ENCODE results near the gene HNRNPD. TPM values are rescaled to one million over a fixed set of nuclear protein-coding genes. Genes with fewer than 3 reads are reported as not detected.
"Not testable (repeated sequence)": the region's sequence is repeated elsewhere in the genome, so short reads cannot be mapped to it uniquely, and the experiment has no call there.

HNRNPD gene
- total RNA-seq, 2 experiments from 2014 or later, result 405 to 406 TPM

DNA sequence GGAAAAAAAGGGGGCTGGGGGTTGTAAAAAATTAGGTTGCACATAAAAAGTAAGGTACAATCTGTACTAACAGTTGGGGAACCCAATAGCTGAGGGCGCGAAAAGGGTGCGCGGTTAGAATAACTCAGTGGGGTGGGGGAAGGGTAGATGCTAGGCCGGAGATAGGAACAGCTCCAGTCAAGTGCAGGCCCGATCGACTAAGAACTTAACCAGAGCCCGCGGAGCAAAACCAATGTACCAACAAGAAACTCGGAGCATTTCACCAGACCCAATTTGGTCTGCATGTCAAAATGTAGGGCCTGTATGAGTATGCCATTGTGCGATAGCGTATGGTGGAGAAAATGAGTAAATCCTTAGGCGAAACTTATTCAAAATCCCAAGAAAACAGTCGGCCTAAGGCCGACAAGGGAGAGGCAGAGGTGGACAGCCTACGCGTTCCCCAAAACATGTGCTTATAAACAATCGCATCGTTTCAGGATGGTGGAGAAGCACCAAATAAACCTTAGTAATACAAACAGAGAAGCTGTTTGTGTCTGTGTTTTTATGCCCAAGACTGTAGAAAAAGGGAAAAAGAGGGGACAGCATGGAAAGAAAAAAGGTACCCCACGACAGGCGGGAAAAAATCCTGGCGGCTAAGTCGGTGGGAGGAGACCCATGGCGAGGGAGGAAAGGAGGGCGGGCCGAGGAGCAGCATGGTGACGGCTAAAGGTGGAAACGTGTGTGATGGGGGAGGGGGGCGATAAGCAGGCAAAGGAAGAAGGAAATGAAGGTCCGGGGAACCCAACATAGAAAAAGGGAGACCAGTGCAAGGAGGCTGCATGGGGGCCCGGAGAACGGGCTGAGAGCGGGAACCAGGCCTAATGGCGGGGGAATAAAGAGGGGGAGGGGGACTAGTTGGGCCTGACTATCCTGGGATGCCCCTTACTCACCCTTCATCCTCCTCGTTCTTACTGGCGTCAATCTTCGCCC, 990 bp downstream of the HNRNPD start:
- DNase-seq (peak; percentile 86), ATAC-seq (peak; percentile 32)
- peaks cover 49% of the 10 kb centered on the region for H3K4me1 Mint-ChIP-seq (ENCODE audit: low read depth)
- CTCF ChIA-PET, result interaction anchor here (0.9 to 4.9 kb wide), 4 partner anchors 12 to 366 kb away, joined by 3 to 39 read pairs (median 17); no protein-coding TSS in a partner anchor
- peak overlapping the region; percentile 98 for H3K4me3 Mint-ChIP-seq
- no peaks in the 10 kb centered on the region for H3K9me3 Mint-ChIP-seq (ENCODE audit: insufficient read depth)
- H3K27me3 Mint-ChIP-seq (ENCODE audit: low read depth), result no peaks in the 10 kb centered on the region
- POLR2A ChIA-PET, result interaction anchor here (0.6 to 6.1 kb wide), 8 partner anchors 9 to 639 kb away, joined by 3 to 120 read pairs (median 4); partner anchors contain the start of gene HNRNPDL
- peak overlapping the region; percentile 96 for H3K27ac Mint-ChIP-seq
- H3K36me3 Mint-ChIP-seq (ENCODE audit: low read depth), result peaks cover 68% of the 10 kb centered on the region

DNA sequence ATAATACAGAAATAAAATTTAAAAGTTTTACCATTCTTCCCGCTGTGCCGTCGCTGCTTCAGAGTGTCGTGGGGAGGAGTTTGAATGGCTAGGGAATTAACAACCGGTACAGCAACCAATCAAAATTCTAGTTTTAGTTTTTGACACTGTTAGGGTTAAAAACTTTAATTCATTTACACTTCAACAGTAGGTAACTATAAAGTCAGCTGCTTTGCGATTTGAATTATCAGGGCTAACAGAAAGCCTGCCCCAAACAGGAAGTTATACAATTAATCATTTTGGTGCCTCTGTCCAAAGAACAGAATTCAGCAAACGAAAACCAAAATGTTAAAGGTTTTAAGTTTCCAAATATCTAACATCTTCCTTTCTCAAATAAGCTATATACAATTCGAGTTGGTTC, 2.3 kb downstream of the HNRNPD start:
- POLR2A ChIA-PET, result interaction anchor here (1.0 to 6.1 kb wide), 4 partner anchors 10 to 60 kb away, joined by 3 to 120 read pairs (median 20); partner anchors contain the start of gene HNRNPDL
- Mint-ChIP-seq H3K9me3 (ENCODE audit: insufficient read depth) (no peaks in the 10 kb centered on the region), H3K4me1 (ENCODE audit: low read depth) (peaks cover 56% of the 10 kb centered on the region), H3K36me3 (ENCODE audit: low read depth) (peaks cover 75% of the 10 kb centered on the region), H3K4me3 (peak overlapping the region; percentile 98), H3K27me3 (ENCODE audit: low read depth) (no peaks in the 10 kb centered on the region), H3K27ac (peak overlapping the region; percentile 96)
- DNase-seq (no peak), ATAC-seq (no peak)
- CTCF ChIA-PET, result interaction anchor here (0.9 to 4.9 kb wide), 3 partner anchors 11 to 367 kb away, joined by 3 to 39 read pairs (median 30); no protein-coding TSS in a partner anchor

DNA sequence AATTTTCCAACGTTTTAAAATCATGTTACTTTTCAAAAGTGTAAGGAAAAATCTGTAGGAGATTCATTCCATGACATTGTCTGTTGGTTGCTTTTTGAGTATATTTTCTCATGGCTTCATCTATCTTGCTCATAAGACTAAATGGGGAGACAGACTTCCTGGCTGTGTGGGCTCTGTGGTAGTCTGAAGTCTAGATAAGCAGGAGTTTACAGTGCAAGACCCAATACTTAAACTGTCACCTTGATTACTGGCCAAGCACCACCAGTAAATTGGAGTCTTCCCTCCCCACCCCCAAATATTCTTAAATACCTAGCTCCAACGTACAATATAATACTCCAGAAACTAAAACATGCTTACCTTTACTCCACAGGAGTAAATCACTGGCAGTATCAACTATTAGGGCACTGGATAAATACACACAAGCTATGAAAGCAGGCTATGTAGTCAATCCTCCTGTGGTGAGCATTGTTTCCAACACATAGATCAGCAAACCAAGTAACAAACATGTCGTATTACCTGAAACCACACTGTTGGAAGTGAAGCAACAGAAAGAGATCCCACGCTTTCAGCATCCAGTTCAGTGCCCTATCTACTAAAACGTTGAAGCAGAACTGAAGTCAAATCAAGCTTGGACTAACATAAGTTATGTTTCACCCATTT, 6.2 kb downstream of the HNRNPD start:
- DNase-seq, result no peak
- Mint-ChIP-seq H3K27me3 (ENCODE audit: low read depth) (no peaks in the 10 kb centered on the region), H3K4me3 (peak overlapping the region; percentile 19), H3K9me3 (ENCODE audit: insufficient read depth) (no peaks in the 10 kb centered on the region), H3K4me1 (ENCODE audit: low read depth) (peaks cover 78% of the 10 kb centered on the region), H3K27ac (peak overlapping the region; percentile 58), H3K36me3 (ENCODE audit: low read depth) (peaks cover 81% of the 10 kb centered on the region)
- ChIA-PET CTCF (interaction anchor here (2.9 kb wide), 1 partner anchor 11 kb away, joined by 11 read pairs; no protein-coding TSS in a partner anchor), POLR2A (interaction anchor here (0.8 to 1.9 kb wide), 2 partner anchors 12 to 62 kb away, joined by 3 to 6 read pairs; partner anchors contain the start of gene HNRNPDL)
- peak; percentile 50 for ATAC-seq

DNA sequence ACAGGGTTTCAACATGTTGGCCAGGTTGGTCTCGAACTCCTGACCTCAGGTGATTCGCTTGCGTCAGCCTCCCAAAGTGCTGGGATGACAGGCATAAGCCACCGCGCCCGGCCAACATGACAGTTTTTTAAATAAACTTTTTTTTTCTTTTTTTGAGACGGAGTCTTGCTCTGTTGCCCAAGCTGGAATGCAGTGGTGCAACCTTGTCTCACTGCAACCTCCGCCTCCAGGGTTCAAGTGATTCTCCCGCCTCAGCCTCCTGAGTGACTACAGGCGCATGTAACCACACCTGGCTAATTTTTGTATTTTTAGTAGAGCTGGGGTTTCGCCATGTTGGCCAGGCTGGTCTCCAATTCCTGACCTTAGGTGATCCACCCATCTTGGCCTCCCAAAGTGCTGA, 7.4 kb downstream of the HNRNPD start:
- ATAC-seq; H3K4me3 Mint-ChIP-seq; DNase-seq; H3K27ac Mint-ChIP-seq; H3K9me3 Mint-ChIP-seq (ENCODE audit: insufficient read depth); H3K27me3 Mint-ChIP-seq (ENCODE audit: low read depth): not testable (repeated sequence)
- H3K36me3 Mint-ChIP-seq (ENCODE audit: low read depth), result peaks cover 76% of the 10 kb centered on the region
- ChIA-PET CTCF (interaction anchor here (1.0 to 2.9 kb wide), 2 partner anchors 10 to 63 kb away, joined by 5 to 11 read pairs; no protein-coding TSS in a partner anchor), POLR2A (interaction anchor here (1.0 to 1.9 kb wide), 2 partner anchors 61 to 63 kb away, joined by 4 to 6 read pairs; partner anchors contain the start of gene HNRNPDL)
- H3K4me1 Mint-ChIP-seq (ENCODE audit: low read depth), result peaks cover 88% of the 10 kb centered on the region

DNA sequence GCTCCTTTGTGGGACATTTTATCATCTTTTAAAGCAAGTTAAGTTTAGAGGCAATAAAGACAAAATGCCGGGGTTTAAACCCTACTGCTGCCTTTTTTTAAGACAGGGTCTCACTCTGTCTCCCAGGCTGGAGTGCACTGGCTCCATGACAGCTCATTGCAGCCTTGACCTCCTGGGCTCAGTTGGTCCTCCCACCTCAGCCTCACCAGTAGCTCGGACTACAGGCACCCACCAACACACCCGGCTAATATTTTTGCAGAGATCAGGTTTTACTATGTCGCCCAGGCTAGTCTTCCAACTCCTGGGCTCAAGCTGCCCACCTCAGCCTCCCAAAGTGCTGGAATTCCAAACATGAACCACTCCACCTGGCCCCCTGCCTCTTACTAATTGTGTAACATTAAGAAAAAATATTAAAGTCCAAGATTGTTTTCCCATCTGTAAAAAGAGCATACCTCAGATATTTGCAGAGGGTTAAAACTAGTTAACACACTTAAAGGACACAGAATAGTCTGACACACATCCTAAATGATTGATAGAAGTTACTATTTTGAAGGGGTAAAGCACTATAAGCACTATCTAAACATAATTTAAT, 9.8 kb downstream of the HNRNPD start:
- peaks cover 71% of the 10 kb centered on the region for H3K36me3 Mint-ChIP-seq (ENCODE audit: low read depth)
- POLR2A ChIA-PET, result interaction anchor here (1.5 kb wide), 1 partner anchor 8 kb away, joined by 5 read pairs; no protein-coding TSS in a partner anchor

DNA sequence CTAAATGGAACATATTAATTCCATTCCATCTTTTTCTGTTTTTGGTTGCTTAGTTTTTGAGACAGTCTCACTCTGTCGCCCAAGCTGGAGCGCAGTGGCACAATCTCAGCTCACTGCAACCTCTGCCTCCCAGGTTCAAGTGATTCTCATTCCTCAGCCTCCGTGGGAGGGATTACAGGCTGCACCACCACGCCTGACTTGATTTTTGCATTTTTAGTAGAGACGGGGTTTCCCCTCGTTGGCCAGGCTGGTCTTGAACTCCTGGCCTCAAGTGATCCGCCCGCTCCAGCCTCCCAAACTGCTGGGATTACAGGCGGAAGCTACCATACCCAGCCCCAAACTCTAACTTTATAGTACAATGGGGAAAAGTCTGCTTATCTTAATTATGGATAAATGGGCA, 11.2 kb downstream of the HNRNPD start:
- Mint-ChIP-seq H3K4me1 (ENCODE audit: low read depth) (peaks cover 86% of the 10 kb centered on the region), H3K36me3 (ENCODE audit: low read depth) (peaks cover 72% of the 10 kb centered on the region), H3K4me3 (no peak overlapping the region), H3K9me3 (ENCODE audit: insufficient read depth) (no peaks in the 10 kb centered on the region), H3K27ac (no peak overlapping the region), H3K27me3 (ENCODE audit: low read depth) (no peaks in the 10 kb centered on the region)
- DNase-seq, result no peak
- CTCF ChIA-PET, result interaction anchor here (1.8 kb wide), 1 partner anchor 8 kb away, joined by 5 read pairs; no protein-coding TSS in a partner anchor
- POLR2A ChIA-PET, result interaction anchor here (1.6 to 3.9 kb wide), 2 partner anchors 10 to 67 kb away, joined by 5 to 34 read pairs; partner anchors contain the start of genes HNRNPD and HNRNPDL
- no peak for ATAC-seq

More for the DNA sequence above, 9.8 kb downstream of the HNRNPD start:
- DNase-seq (no peak), ATAC-seq (no peak)
- Mint-ChIP-seq H3K27me3 (ENCODE audit: low read depth) (no peaks in the 10 kb centered on the region), H3K4me1 (ENCODE audit: low read depth) (peaks cover 87% of the 10 kb centered on the region), H3K27ac (peak overlapping the region; percentile 49), H3K9me3 (ENCODE audit: insufficient read depth) (no peaks in the 10 kb centered on the region), H3K4me3 (no peak overlapping the region)
- CTCF ChIA-PET, result interaction anchor here (1.8 kb wide), 1 partner anchor 9 kb away, joined by 5 read pairs; no protein-coding TSS in a partner anchor

DNA sequence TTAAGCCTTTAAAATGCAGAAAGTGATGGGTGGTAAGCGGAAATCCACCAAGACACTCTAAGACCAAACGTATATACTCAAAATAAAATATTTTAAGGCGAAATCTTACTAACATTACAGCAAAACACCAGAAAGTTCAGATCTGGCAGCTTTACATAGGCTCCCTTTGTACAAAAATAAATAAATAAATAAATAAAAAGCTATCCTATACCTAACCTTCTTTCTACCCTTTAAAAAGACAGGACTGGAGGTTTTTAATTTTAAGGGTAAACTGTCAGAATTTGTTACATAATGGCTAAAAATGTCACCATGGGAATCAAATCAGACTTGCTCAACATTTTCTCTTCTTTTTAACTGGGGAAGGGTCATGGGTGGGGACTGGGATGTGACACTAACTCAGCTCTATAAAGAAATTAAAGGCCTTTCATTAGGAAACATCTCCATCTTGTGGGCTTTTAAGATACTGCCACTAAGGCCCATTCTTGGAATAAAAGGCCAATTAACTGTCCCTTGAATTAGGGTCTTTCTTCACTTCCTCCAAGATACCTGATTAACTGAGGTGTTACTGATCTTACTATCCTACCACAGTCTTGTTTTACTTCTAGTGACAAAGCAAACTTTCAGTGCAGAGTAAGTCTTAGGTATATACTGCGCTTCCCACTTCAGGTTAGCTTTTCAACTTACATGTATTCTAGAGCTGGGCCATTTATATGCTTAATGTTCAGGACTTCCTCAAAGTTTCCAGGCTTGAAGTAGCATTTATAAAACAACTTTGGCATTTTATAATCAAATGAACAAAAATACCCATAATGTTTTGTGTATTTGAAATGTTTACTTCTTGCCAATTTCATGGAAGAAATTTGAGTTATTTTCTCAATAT, 13.3 kb downstream of the HNRNPD start:
- ATAC-seq (peak; percentile 51), DNase-seq (no peak)
- Mint-ChIP-seq H3K27ac (peak overlapping the region; percentile 6), H3K4me3 (no peak overlapping the region), H3K4me1 (ENCODE audit: low read depth) (peaks cover 87% of the 10 kb centered on the region), H3K27me3 (ENCODE audit: low read depth) (no peaks in the 10 kb centered on the region), H3K9me3 (ENCODE audit: insufficient read depth) (no peaks in the 10 kb centered on the region), H3K36me3 (ENCODE audit: low read depth) (peaks cover 75% of the 10 kb centered on the region)
- ChIA-PET POLR2A (interaction anchor here (0.7 to 3.9 kb wide), 3 partner anchors 12 to 82 kb away, joined by 6 to 34 read pairs (median 10); partner anchors contain the start of genes HNRNPD and HNRNPDL), CTCF (interaction anchor here (0.6 to 3.3 kb wide), 18 partner anchors 10 to 516 kb away, joined by 3 to 39 read pairs (median 4); partner anchors contain the start of gene HNRNPD)

DNA sequence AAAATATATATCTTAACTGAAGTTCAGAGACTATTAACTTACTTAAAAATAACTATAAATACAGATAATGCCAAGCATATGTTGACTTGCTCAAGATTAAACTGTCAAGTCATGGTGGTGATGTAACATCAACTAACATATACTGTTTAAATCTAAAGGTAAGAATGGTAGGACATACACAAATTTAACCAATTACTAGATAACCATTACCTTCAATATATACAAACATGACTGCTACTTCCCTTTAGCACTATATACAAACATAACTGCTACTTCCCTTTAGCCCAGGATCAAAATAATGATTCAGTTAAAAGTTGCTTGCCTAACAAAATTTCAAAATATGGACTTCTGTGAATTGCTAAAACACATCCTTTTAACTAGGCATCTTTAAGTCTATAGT, 14.9 kb downstream of the HNRNPD start:
- no peak overlapping the region for H3K27ac Mint-ChIP-seq
- peaks cover 80% of the 10 kb centered on the region for H3K4me1 Mint-ChIP-seq (ENCODE audit: low read depth)
- H3K36me3 Mint-ChIP-seq (ENCODE audit: low read depth), result peaks cover 72% of the 10 kb centered on the region
- no peak for ATAC-seq
- POLR2A ChIA-PET, result no interaction called here
- H3K4me3 Mint-ChIP-seq, result no peak overlapping the region
- no peaks in the 10 kb centered on the region for H3K27me3 Mint-ChIP-seq (ENCODE audit: low read depth)
- no peak for DNase-seq
- CTCF ChIA-PET, result interaction anchor here (3.3 kb wide), 1 partner anchor 74 kb away, joined by 17 read pairs; no protein-coding TSS in a partner anchor
- no peaks in the 10 kb centered on the region for H3K9me3 Mint-ChIP-seq (ENCODE audit: insufficient read depth)

DNA sequence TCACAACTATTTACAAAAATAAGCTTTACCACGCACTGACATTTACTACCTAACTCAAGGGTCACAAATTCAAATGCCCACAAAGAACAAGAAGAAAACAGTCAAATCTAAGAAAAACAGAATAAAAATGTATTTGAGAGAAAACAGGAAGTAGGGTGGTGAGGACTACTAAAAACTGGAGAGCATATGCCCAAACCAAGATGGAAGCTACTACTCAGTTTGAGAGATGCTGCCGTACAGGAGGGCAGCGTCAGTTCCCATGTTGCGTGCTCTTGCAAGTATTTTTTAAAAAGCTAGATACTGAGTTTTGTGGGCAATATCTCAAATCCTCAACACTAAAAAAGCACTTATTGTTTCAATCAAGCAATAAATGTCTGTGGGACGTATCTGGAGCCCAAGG, 16.2 kb downstream of the HNRNPD start:
- Mint-ChIP-seq H3K27ac (no peak overlapping the region), H3K4me3 (no peak overlapping the region), H3K27me3 (ENCODE audit: low read depth) (no peaks in the 10 kb centered on the region), H3K4me1 (ENCODE audit: low read depth) (peaks cover 81% of the 10 kb centered on the region), H3K36me3 (ENCODE audit: low read depth) (peaks cover 78% of the 10 kb centered on the region), H3K9me3 (ENCODE audit: insufficient read depth) (no peaks in the 10 kb centered on the region)
- POLR2A ChIA-PET, result interaction anchor here (1.0 kb wide), 1 partner anchor 16 kb away, joined by 3 read pairs; the partner anchor contains the start of gene HNRNPD
- ATAC-seq (no peak), DNase-seq (no peak)
- CTCF ChIA-PET, result interaction anchor here (1.0 to 3.0 kb wide), 4 partner anchors 9 to 81 kb away, joined by 4 to 11 read pairs (median 7); no protein-coding TSS in a partner anchor

DNA sequence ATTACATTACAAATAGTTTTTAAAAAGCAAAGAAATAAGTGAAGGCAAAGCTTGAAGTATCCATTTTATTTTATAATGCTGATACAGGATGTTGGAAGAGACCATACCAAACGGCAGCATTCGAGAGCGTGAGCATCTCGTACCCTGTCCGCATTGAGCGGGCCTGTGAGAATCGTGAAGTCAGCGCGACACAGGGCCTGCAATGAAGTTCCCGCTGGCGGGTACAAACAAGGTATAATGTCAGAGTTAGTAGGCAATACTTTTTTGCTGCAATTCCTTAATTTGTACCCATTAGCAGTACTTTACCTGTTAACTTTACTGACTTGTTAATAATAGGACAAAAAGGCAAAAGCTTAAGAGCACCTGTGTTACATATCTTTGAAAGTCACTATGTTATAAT, 19.0 kb downstream of the HNRNPD start:
- POLR2A ChIA-PET, result interaction anchor here (0.8 kb wide), 1 partner anchor 75 kb away, joined by 3 read pairs; no protein-coding TSS in a partner anchor
- H3K36me3 Mint-ChIP-seq (ENCODE audit: low read depth), result peaks cover 84% of the 10 kb centered on the region
- no peak overlapping the region for H3K4me3 Mint-ChIP-seq
- no peak for ATAC-seq
- H3K9me3 Mint-ChIP-seq (ENCODE audit: insufficient read depth), result no peaks in the 10 kb centered on the region
- peaks cover 61% of the 10 kb centered on the region for H3K4me1 Mint-ChIP-seq (ENCODE audit: low read depth)
- CTCF ChIA-PET, result interaction anchor here (0.7 to 2.6 kb wide), 8 partner anchors 9 to 384 kb away, joined by 3 to 11 read pairs (median 4); no protein-coding TSS in a partner anchor
- no peaks in the 10 kb centered on the region for H3K27me3 Mint-ChIP-seq (ENCODE audit: low read depth)
- H3K27ac Mint-ChIP-seq, result no peak overlapping the region
- no peak for DNase-seq

Measured in activated CD8-positive, alpha-beta T cell treated with anti-CD3 and anti-CD28 coated beads, Interleukin-2, amount 10 ng/mL, durations not matched to agents 7 days and 5 days (primary cell).